Inflammatory macrophage (primary cell): ENCODE data around the gene SLC6A17.

Experiments
- DNase-seq, 2 donors: peaks; one replicate each; pipeline ENCODE4 v3.0.0-alpha.2; 2020 to 2022

SLC6A17 gene

GRCh38 chr1:110223581-110223980 is 73.3 kb downstream of the SLC6A17 start:
- no peak for DNase-seq

DNA sequence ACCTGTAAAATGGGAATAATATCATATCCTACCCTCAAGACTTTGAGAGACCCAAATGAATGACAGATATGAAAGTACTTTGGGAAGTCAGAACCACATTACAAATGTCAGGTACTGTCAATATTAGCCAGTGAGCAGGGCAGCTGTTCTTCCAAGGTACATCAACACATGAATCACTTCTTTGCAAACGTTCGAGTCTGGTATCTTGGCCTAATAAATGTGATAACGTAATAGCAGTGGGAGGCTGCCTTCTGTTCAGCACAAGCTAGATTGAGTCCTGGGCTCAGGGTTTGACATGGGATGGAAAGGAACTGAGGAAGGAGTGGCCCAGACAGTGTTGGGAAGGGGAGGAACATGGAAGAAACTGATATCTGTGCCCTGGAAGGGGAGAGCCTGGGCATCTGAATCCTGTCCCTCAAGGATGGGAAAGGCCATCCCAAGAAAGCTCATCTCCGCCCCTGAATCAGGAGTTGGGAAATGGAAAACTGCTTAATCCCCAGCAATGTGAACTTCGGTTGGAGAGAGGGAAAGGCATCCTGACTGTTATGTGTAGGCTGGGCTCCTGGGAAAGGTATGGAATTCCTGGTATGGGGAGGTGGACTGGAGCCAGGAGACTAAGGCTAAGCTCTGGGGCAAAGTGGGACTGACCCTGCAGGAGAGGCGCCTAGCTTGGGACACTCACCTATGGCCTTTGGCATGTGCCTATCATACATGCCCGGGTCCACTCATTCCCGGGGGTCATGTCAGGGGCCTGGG is 74.1 kb downstream of the SLC6A17 start:
- no peak for DNase-seq

GRCh38 chr1:110225212-110225611 is 74.9 kb downstream of the SLC6A17 start:
- no peak for DNase-seq

DNA sequence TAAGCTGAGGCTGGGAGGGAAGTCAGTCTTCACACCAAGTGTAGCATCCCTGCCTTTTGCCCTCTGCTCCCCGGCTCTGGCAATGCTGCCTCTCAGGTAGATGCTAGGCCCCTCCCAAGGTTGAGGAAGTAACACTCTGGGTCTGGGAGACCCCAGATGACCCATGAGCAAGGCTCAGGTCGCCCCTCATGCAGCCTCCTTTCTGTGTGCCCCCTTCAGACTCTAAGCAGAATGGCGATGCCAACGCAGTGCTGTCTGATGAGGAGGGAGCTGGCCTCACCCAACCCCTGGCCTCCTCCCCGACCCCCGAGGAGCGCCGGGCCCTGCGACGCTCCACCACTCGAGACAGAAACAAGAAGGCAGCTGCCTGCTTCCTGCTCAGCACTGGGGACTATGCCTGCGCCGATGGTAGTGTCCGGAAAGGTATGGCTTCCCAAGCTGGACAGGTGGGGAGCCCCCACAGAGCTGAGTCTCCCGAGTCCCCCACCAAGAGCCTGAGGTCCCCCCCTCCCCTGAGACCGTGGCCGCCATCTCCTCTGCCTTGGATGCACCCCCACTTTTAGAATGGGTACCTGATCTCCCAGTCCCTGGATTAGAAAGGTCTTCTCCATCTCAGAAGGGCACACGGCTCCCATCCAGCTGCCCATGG is 75.6 kb downstream of the SLC6A17 start:
- DNase-seq: no peak

DNA sequence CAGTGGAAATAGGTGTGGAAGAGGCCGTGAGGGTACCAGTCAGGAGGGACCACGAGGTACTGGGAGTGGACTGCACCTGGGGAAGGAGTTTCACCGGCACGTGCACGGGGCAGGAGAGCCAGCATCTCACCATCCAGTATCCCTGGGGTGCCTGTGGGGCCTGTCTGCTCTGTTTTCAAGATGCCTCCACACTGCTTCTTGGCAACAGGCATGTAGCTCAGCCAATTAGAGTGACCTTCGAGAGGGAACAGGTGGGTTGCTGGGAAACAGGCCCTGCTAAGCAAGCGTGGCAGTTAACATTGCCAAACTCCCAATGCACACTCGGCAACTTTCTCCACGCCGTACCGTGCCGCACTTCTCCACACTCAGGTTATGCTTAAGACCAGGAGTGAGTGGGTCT is 77.5 kb downstream of the SLC6A17 start:
- DNase-seq: no peak

- DNase-seq: no peak
Observed at GRCh38 chr1:110228381-110228780, 78.1 kb downstream of the SLC6A17 start.

- no peak for DNase-seq
Observed at GRCh38 chr1:110228869-110229268, 78.6 kb downstream of the SLC6A17 start.

- no peak for DNase-seq
Observed at GRCh38 chr1:110229348-110230001, 79.2 kb downstream of the SLC6A17 start.

GRCh38 chr1:110230381-110231199 is 80.3 kb downstream of the SLC6A17 start:
- DNase-seq: no peak

GRCh38 chr1:110233861-110234260 is 83.6 kb downstream of the SLC6A17 start:
- DNase-seq: no peak

DNA sequence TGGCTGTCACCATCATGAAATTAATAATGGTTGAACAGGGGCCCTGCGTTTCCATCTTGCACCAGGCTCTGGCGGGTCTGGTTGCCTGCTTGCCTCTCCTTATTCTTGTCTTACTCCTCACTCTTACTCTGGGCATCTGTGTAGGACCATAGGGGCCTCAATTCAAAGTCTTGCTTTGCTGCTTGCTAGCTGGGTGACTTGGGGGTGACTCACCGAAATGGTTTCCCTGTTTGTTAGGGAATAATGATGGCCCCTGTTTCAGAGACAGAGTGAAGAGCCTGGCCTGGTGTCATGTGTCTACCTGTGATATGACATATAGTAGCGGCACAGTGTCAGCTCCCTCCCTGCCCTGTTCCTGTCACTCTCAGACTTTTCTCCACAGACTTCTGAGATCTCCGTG is 84.4 kb downstream of the SLC6A17 start:
- no peak for DNase-seq

DNA sequence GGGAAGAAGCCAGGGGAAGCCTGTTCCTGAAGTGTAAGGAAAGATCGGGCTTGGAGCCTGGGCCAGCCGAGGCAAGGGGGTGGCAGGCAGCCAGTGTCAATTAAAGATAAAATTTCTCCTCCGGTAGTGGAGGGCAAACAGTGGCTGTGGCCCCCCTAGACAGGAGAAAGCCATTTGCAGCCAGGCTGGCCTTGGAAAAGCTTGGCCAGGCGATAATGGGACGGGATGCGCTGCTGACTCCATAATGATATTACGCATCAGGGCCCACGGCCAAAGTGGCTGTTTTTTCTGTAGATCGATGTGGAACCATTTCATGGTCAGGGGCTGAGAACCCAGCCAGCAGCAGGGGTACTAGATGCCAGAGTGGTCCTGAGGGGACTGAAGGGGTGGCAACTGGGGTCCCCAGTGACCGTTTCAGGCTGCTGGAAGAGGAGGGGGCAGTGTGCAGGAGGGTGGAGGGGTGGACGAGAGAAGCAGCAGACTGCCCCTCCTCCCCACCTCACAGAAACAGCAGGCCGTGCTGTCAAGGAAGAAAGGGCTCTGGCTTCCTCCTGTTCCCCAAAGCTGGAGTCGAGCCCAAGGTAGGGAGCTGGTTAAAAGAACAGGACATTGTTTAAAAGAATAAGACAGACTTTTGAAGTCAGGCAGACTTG is 85.0 kb downstream of the SLC6A17 start:
- no peak for DNase-seq

DNA sequence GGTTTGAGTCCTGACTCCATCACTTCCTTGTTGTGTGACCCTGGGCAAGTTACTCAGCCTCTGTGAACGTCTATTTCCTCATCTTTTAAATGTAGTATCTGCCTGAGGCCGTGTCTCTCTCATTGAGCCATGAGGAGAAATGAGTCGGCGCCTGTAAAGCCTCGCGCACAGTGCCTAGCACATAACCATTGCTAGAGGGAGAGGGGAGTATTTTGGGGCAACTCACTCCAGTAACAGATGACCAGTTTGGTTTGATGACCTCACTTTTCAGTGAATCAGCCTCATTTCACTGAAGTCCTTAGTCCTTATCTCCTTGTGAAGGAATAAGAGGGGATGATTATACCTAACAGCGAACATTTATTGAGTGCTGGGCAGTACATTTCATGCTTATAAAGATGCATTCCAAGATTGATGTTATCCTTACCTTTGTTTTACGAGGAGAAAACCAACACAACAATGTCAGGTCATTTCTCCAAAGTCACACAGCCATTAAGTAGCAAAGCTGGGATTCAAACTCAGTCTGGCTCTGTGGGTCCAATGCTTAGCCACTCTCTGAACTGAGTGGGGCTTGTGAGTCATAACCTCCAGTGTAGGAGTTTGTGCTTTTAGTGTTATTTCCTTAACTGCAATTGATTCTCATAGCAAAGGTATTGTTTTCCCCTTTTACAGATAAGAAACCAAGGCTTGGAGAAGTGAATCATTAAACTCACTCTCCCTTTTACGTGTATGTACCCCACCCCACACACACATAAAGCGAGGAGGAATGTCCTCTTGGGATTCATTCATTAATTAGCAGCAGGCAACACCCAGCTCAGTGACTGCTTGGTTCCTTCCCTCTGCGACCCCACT is 85.8 kb downstream of the SLC6A17 start:
- peak; percentile 74 to 84 for DNase-seq

GRCh38 chr1:110237386-110238152 is 87.3 kb downstream of the SLC6A17 start:
- peak; percentile 32 to 67 for DNase-seq

- DNase-seq: no peak
Observed at GRCh38 chr1:110239441-110240430, 89.4 kb downstream of the SLC6A17 start.

GRCh38 chr1:110240476-110241210 is 90.3 kb downstream of the SLC6A17 start:
- DNase-seq: no peak

GRCh38 chr1:110241516-110241915 is 91.2 kb downstream of the SLC6A17 start:
- no peak for DNase-seq

GRCh38 chr1:110242062-110242461 is 91.8 kb downstream of the SLC6A17 start:
- DNase-seq: no peak

DNA sequence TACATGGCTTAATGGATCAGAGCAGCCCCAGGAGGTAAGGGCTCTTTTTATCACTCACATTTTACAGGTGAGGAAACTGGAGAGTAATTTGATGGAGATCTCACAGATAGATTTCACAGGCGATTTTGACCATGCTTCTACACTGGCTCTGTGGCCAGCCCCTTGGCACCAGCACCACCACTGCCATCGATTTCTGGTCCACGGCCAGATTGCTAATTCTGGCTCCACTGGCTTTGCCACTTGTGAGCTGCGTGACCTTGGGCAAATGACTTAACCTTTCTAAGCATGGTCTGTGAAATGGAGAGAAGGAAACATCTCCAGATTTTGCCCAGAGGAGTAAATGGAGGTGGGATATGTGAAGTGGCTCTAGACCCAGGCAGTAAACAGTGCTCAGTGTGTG is 92.4 kb downstream of the SLC6A17 start:
- DNase-seq: no peak
